ENCODE data around the gene MCUB. TPM values are rescaled to one million over a fixed set of nuclear protein-coding genes. Genes with fewer than 3 reads are reported as not detected.
"Not testable (repeated sequence)": the region's sequence is repeated elsewhere in the genome, so short reads cannot be mapped to it uniquely, and the experiment has no call there.

Gene MCUB
- polyA plus RNA-seq, 1 donor: 10.7 TPM

- DNase-seq: peak; percentile 19
Observed at GRCh38 chr4:109576462-109576861, 16.4 kb downstream of the MCUB start.

GRCh38 chr4:109578846-109579245 lies 18.8 kb downstream of the MCUB start:
- no peak for DNase-seq

GRCh38 chr4:109579997-109580396 lies 20.0 kb downstream of the MCUB start:
- DNase-seq: not testable (repeated sequence)

- no peak for DNase-seq
Observed at GRCh38 chr4:109588176-109588575, 28.1 kb downstream of the MCUB start.

GRCh38 chr4:109589119-109589518 lies 29.1 kb downstream of the MCUB start:
- no peak for DNase-seq

GRCh38 chr4:109589605-109590004 lies 29.6 kb downstream of the MCUB start:
- no peak for DNase-seq

- no peak for DNase-seq
Observed at GRCh38 chr4:109590905-109591304, 30.9 kb downstream of the MCUB start.

- DNase-seq: no peak
Observed at GRCh38 chr4:109592367-109592766, 32.3 kb downstream of the MCUB start.

GRCh38 chr4:109595123-109595522 lies 35.1 kb downstream of the MCUB start:
- not testable (repeated sequence) for DNase-seq

GRCh38 chr4:109596420-109597085 lies 36.5 kb downstream of the MCUB start:
- not testable (repeated sequence) for DNase-seq

GRCh38 chr4:109599046-109599652 lies 39.1 kb downstream of the MCUB start:
- DNase-seq: no peak

GRCh38 chr4:109600431-109600830 lies 40.4 kb downstream of the MCUB start:
- DNase-seq: no peak

GRCh38 chr4:109601336-109601735 lies 41.3 kb downstream of the MCUB start:
- DNase-seq: no peak

GRCh38 chr4:109607976-109608375 lies 47.9 kb downstream of the MCUB start:
- DNase-seq: no peak

GRCh38 chr4:109608879-109609278 lies 48.8 kb downstream of the MCUB start:
- no peak for DNase-seq

- DNase-seq: no peak
Observed at GRCh38 chr4:109609431-109609830, 49.4 kb downstream of the MCUB start.

GRCh38 chr4:109610489-109610888 lies 50.4 kb downstream of the MCUB start:
- no peak for DNase-seq

GRCh38 chr4:109611045-109611646 lies 51.1 kb downstream of the MCUB start:
- no peak for DNase-seq

GRCh38 chr4:109614015-109614414 lies 54.0 kb downstream of the MCUB start:
- no peak for DNase-seq

GRCh38 chr4:109614466-109614865 lies 54.4 kb downstream of the MCUB start:
- no peak for DNase-seq

- no peak for DNase-seq
Observed at GRCh38 chr4:109615742-109616141, 55.7 kb downstream of the MCUB start.

- DNase-seq: peak; percentile 22
Observed at GRCh38 chr4:109616243-109616642, 56.2 kb downstream of the MCUB start.

GRCh38 chr4:109622626-109623025 lies 62.6 kb downstream of the MCUB start:
- no peak for DNase-seq

- DNase-seq: no peak
Observed at GRCh38 chr4:109624536-109624935, 64.5 kb downstream of the MCUB start.
